H9 (cell line): ENCODE results near the gene LTBP2. TPM values are rescaled to one million over a fixed set of nuclear protein-coding genes. Genes with fewer than 3 reads are reported as not detected.

Experiments
- DNase-seq: peaks from one replicate; pipeline ENCODE4 v3.0.0-alpha.2; 2017
- H2AFZ ChIP-seq: one replicate; pipeline ENCODE4 v1.6.1; 2013; ENCODE audit warnings: mild to moderate bottlenecking, low read length, control low read depth, moderate library complexity
- H2AK5ac ChIP-seq: 2 replicates; pipeline ENCODE4 v1.6.1; 2013; ENCODE audit warnings: low read length, control low read depth, mixed read lengths; ENCODE audit not compliant: insufficient read length
- H2BK120ac ChIP-seq: one replicate; pipeline ENCODE4 v1.6.1; 2013; ENCODE audit warnings: low read depth, mild to moderate bottlenecking, low read length, control low read depth, inconsistent platforms; ENCODE audit not compliant: poor library complexity, severe bottlenecking
- H2BK12ac ChIP-seq: 2 replicates; pipeline ENCODE4 v1.6.1; 2013; ENCODE audit warnings: low read length, control low read depth, mixed read lengths, low read depth; ENCODE audit not compliant: insufficient read length
- H2BK15ac ChIP-seq: 2 replicates; pipeline ENCODE4 v1.6.1; 2013; ENCODE audit warnings: low read depth, low read length, control low read depth
- H2BK20ac ChIP-seq: one replicate; pipeline ENCODE4 v1.6.1; 2013; ENCODE audit warnings: low read depth, mild to moderate bottlenecking, low read length, control low read depth, inconsistent platforms; ENCODE audit not compliant: poor library complexity, severe bottlenecking
- H2BK5ac ChIP-seq: 2 replicates; pipeline ENCODE4 v1.6.1; 2013; ENCODE audit warnings: low read length, control low read depth, mixed read lengths; ENCODE audit not compliant: insufficient read length
- H3K14ac ChIP-seq: 2 replicates; pipeline ENCODE4 v1.6.1; 2013; ENCODE audit warnings: low read length, control low read depth; ENCODE audit not compliant: insufficient read depth
- H3K18ac ChIP-seq: 2 replicates; pipeline ENCODE4 v1.6.1; 2013; ENCODE audit warnings: low read depth, mild to moderate bottlenecking, mixed read lengths, low read length, control low read depth; ENCODE audit not compliant: insufficient read length
- H3K23ac ChIP-seq: 2 replicates; pipeline ENCODE4 v1.6.1; 2013; ENCODE audit warnings: low read length, control low read depth, mixed read lengths, low read depth; ENCODE audit not compliant: insufficient read length
- H3K23me2 ChIP-seq: 2 replicates; pipeline ENCODE4 v1.6.1; 2013; ENCODE audit warnings: low read depth, mild to moderate bottlenecking, mixed read lengths, low read length, control low read depth; ENCODE audit not compliant: insufficient read length, poor library complexity, severe bottlenecking
- H3K27ac ChIP-seq: 2 replicates; pipeline ENCODE4 v1.5.1; 2013; ENCODE audit warnings: low read length, control low read depth, mixed read lengths, low read depth; ENCODE audit not compliant: insufficient read length
- H3K27me3 ChIP-seq: 2 replicates; pipeline ENCODE4 v1.6.1; 2013; ENCODE audit warnings: low read length, control low read depth, inconsistent platforms; ENCODE audit not compliant: insufficient read depth
- H3K4ac ChIP-seq: 2 replicates; pipeline ENCODE4 v1.6.1; 2013; ENCODE audit warnings: low read depth, mild to moderate bottlenecking, control low read depth, inconsistent platforms, low read length, moderate library complexity
- H3K4me1 ChIP-seq: 2 replicates; pipeline ENCODE4 v1.6.1; 2013; ENCODE audit warnings: low read length, control low read depth, inconsistent platforms; ENCODE audit not compliant: insufficient read depth
- H3K4me2 ChIP-seq: 2 replicates; pipeline ENCODE4 v1.6.1; 2013; ENCODE audit warnings: low read length, control low read depth, mixed read lengths; ENCODE audit not compliant: insufficient read length, insufficient read depth
- H3K56ac ChIP-seq: 2 replicates; pipeline ENCODE4 v1.6.1; 2013; ENCODE audit warnings: low read depth, mild to moderate bottlenecking, mixed read lengths, low read length, control low read depth; ENCODE audit not compliant: insufficient read length
- H3K79me1 ChIP-seq: 2 replicates; pipeline ENCODE4 v1.6.1; 2013; ENCODE audit warnings: low read depth, mild to moderate bottlenecking, moderate library complexity, low read length, control low read depth, inconsistent platforms; ENCODE audit not compliant: insufficient read depth, poor library complexity, severe bottlenecking
- H3K79me2 ChIP-seq: 2 replicates; pipeline ENCODE4 v1.6.1; 2013; ENCODE audit warnings: low read length, control low read depth, inconsistent platforms; ENCODE audit not compliant: insufficient read depth
- H3K9ac ChIP-seq: 2 replicates; pipeline ENCODE4 v1.6.1; 2013; ENCODE audit warnings: low read length, control low read depth, mixed read lengths; ENCODE audit not compliant: insufficient read length; ENCODE audit errors: extremely low read depth
- H3K9me3 ChIP-seq: one replicate; pipeline ENCODE4 v1.6.1; 2013; ENCODE audit warnings: low read depth, low read length, inconsistent platforms; ENCODE audit not compliant: control insufficient read depth
- H3T11ph ChIP-seq: one replicate; pipeline ENCODE4 v1.6.1; 2013; ENCODE audit warnings: mild to moderate bottlenecking, low read length, control low read depth, inconsistent platforms
- H4K20me1 ChIP-seq: one replicate; pipeline ENCODE4 v1.6.1; 2013; ENCODE audit not compliant: control insufficient read depth, insufficient read length, insufficient read depth
- H4K5ac ChIP-seq: 2 replicates; pipeline ENCODE4 v1.6.1; 2013; ENCODE audit warnings: low read depth, mild to moderate bottlenecking, mixed read lengths, low read length, control low read depth; ENCODE audit not compliant: insufficient read length
- H4K8ac ChIP-seq: replicated peaks from 2 replicates; pipeline ENCODE4 v1.6.1; 2013; ENCODE audit warnings: low read length, control low read depth, mixed read lengths, low read depth; ENCODE audit not compliant: insufficient read length
- H4K91ac ChIP-seq: 2 replicates; pipeline ENCODE4 v1.6.1; 2013; ENCODE audit warnings: low read depth, mild to moderate bottlenecking, moderate library complexity, mixed read lengths, low read length, control low read depth; ENCODE audit not compliant: insufficient read length
- H3K27ac Mint-ChIP-seq, 3 experiments: 2 replicates in 2 of 3; 3 replicates in 1 of 3; pipeline ENCODE4 v1.8.0; 2020 to 2021; ENCODE audit warnings: mixed read lengths in 3 of 3, mild to moderate bottlenecking in 1 of 3, moderate library complexity in 1 of 3
- H3K27me3 Mint-ChIP-seq: 2 replicates; pipeline ENCODE4 v1.8.0; 2021; ENCODE audit warnings: low read depth, mild to moderate bottlenecking, moderate library complexity, mixed read lengths
- H3K36me3 Mint-ChIP-seq, 3 experiments: 2 replicates in 2 of 3; 3 replicates in 1 of 3; pipeline ENCODE4 v1.8.0; 2020 to 2021; ENCODE audit warnings: low read depth in 3 of 3, mixed read lengths in 3 of 3; ENCODE audit not compliant: insufficient read depth in 1 of 3
- H3K4me1 Mint-ChIP-seq, 2 experiments: 2 replicates each; pipeline ENCODE4 v1.8.0; 2020; ENCODE audit warnings: mixed read lengths in 2 of 2
- H3K4me3 Mint-ChIP-seq, 2 experiments: 2 replicates in 1 of 2; 3 replicates in 1 of 2; pipeline ENCODE4 v1.8.0; 2020 to 2021; ENCODE audit warnings: mild to moderate bottlenecking in 2 of 2, mixed read lengths in 2 of 2, moderate library complexity in 1 of 2
- H3K9me3 Mint-ChIP-seq, 2 experiments: 2 replicates in 1 of 2; 3 replicates in 1 of 2; pipeline ENCODE4 v1.8.0; 2020; ENCODE audit warnings: mild to moderate bottlenecking in 2 of 2, mixed read lengths in 2 of 2, moderate library complexity in 1 of 2
- WGBS: extraction: QIAGEN DNeasy Blood & Tissue Kit; methylation state at CpG from one replicate; pipeline ENCODE4 v1.1.7; 2013; ENCODE audit warnings: missing lambda C conversion rate, low lambda C conversion rate, mixed read lengths; ENCODE audit not compliant: insufficient read length; ENCODE audit errors: extremely low coverage; 5-methylcytosine and 5-hydroxymethylcytosine counted together
- total RNA-seq: library from RNA; stranded (reverse); gene quantifications from 2 replicates; pipeline ENCODE4 v1.2.1, GENCODE V29; 2021
- TF ChIP-seq, protein P1 (sequence below): fragments of 200-600 bp; sonication (generic); conservative IDR thresholded peaks from 3 replicates; pipeline ENCODE4 v1.8.0; 2021; ENCODE audit warnings: antibody characterized with exemption, mild to moderate bottlenecking

Gene LTBP2
- total RNA-seq, 1 experiment from 2014 or later, result 0.77 TPM

DNA sequence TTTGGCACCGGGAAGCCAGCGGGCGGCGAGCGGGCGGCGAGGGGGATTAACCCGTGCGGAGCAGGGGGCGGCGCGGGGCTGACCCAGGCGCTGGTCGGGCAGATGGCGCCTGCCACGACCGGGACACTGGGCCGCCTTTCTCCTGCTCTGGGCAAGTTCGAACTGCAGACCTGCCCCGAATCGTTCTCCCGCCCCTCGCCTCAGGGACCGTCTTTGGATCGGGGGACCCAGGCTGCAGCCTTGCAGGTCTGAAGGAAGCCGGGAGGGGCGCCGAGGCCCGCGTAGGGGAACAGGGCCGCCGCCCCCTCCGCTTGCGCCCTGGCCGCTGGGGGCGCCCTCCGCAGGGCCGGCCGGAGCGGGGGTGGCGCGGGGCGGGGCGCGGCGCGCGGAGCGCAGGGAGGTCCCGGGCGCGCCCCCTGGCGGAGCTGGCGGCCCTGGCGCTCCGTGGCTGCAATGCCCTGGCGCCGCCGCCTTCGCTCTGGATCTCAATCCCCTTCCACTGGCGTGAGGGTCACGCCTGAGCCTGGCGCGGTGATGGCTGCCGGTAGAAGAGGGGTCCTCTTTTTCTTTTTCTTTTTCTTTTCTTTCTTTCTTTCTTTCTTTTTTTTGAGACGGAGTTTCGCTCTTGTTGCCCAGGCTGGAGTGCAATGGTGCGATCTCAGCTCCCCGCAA, 449 bp upstream of the LTBP2 start:
- Histone ChIP-seq H3K79me1 (no peaks in the 10 kb centered on the region), H3K23me2 (peaks cover 15% of the 10 kb centered on the region), H2BK20ac (no peak overlapping the region), H2BK12ac (no peak overlapping the region), H3K79me2 (no peaks in the 10 kb centered on the region), H3K23ac (no peak overlapping the region), H2BK5ac (no peak overlapping the region), H3K9me3 (no peaks in the 10 kb centered on the region), H3K9ac (no peak overlapping the region), H3K18ac (no peak overlapping the region), H2BK15ac (peak overlapping the region; percentile 59; the same call in 1 of the 2 replicates), H3K4me2 (peak overlapping the region; percentile 57), H4K20me1 (no peaks in the 10 kb centered on the region), H3K14ac (no peak overlapping the region; the same call in 1 of the 2 replicates), H3K4ac (no peak overlapping the region), H3K27ac (no peak overlapping the region), H3K4me1 (no peaks in the 10 kb centered on the region; the same call in 1 of the 2 replicates), H3K27me3 (peaks cover 26% of the 10 kb centered on the region), H3K56ac (no peak overlapping the region), H3T11ph (no peak overlapping the region), H4K5ac (no peak overlapping the region), H4K91ac (no peak overlapping the region), H4K8ac (no peak overlapping the region), H2AK5ac (no peak overlapping the region), H2BK120ac (no peak overlapping the region), H2AFZ (no peak overlapping the region)
- Mint-ChIP-seq H3K36me3 (peaks cover 0 to 5% (median 0%) of the 10 kb centered on the region in 3 experiments; a peak in 2 of 7 replicates), H3K9me3 (peaks cover 5% of the 10 kb centered on the region in 2 experiments; a peak in 4 of 5 replicates), H3K4me3 (peak overlapping the region; percentile 64 to 82), H3K4me1 (peaks cover 19% of the 10 kb centered on the region in 2 experiments), H3K27ac (no peak overlapping the region), H3K27me3 (peaks cover 67% of the 10 kb centered on the region)
- TF ChIP-seq, protein P1, sequence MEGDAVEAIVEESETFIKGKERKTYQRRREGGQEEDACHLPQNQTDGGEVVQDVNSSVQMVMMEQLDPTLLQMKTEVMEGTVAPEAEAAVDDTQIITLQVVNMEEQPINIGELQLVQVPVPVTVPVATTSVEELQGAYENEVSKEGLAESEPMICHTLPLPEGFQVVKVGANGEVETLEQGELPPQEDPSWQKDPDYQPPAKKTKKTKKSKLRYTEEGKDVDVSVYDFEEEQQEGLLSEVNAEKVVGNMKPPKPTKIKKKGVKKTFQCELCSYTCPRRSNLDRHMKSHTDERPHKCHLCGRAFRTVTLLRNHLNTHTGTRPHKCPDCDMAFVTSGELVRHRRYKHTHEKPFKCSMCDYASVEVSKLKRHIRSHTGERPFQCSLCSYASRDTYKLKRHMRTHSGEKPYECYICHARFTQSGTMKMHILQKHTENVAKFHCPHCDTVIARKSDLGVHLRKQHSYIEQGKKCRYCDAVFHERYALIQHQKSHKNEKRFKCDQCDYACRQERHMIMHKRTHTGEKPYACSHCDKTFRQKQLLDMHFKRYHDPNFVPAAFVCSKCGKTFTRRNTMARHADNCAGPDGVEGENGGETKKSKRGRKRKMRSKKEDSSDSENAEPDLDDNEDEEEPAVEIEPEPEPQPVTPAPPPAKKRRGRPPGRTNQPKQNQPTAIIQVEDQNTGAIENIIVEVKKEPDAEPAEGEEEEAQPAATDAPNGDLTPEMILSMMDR, result peak; percentile 71
- whole genome bisulfite sequencing, result no CpG with 5 or more reads among the region's 69 CpGs
- DNase-seq, result peak; percentile 88
